GM18502 (cell line): ENCODE measurements around the gene AGPAT4.

Experiments
- ATAC-seq: cut with Tn5 transposase; IDR thresholded peaks from one replicate; pipeline ENCODE4 v1.9.1; 2021; ENCODE audit warnings: mild to moderate bottlenecking; ENCODE audit not compliant: unreplicated experiment, poor library complexity

Gene AGPAT4

GRCh38 chr6:161150136-161150535 is 123.7 kb downstream of the AGPAT4 start:
- no peak for ATAC-seq

GRCh38 chr6:161143663-161144430 is 130.0 kb downstream of the AGPAT4 start:
- ATAC-seq = no peak

GRCh38 chr6:161142957-161143296 is 130.9 kb downstream of the AGPAT4 start:
- no peak for ATAC-seq

- no peak for ATAC-seq
Observed at GRCh38 chr6:161141173-161141572, 132.7 kb downstream of the AGPAT4 start.

GRCh38 chr6:161140554-161140875 is 133.3 kb downstream of the AGPAT4 start:
- ATAC-seq = no peak

GRCh38 chr6:161139766-161140553 is 133.9 kb downstream of the AGPAT4 start:
- no peak for ATAC-seq

- no peak for ATAC-seq
Observed at GRCh38 chr6:161139304-161139765, 134.5 kb downstream of the AGPAT4 start.

- ATAC-seq = no peak
Observed at GRCh38 chr6:161138543-161139303, 135.1 kb downstream of the AGPAT4 start.

GRCh38 chr6:161137839-161138542 is 135.9 kb downstream of the AGPAT4 start:
- no peak for ATAC-seq

GRCh38 chr6:161137320-161137719 is 136.5 kb downstream of the AGPAT4 start:
- ATAC-seq = no peak

GRCh38 chr6:161136655-161137054 is 137.2 kb downstream of the AGPAT4 start:
- ATAC-seq = no peak

- peak; percentile 53 for ATAC-seq
Observed at GRCh38 chr6:161135695-161136591, 137.9 kb downstream of the AGPAT4 start.

GRCh38 chr6:161134550-161135298 is 139.1 kb downstream of the AGPAT4 start:
- no peak for ATAC-seq

GRCh38 chr6:161133963-161134362 is 139.9 kb downstream of the AGPAT4 start:
- no peak for ATAC-seq

- no peak for ATAC-seq
Observed at GRCh38 chr6:161132384-161132783, 141.5 kb downstream of the AGPAT4 start.

- ATAC-seq = no peak
Observed at GRCh38 chr6:161130967-161131766, 142.7 kb downstream of the AGPAT4 start.

GRCh38 chr6:161130541-161130940 is 143.3 kb downstream of the AGPAT4 start:
- ATAC-seq = no peak

GRCh38 chr6:161128680-161129196 is 145.1 kb downstream of the AGPAT4 start:
- ATAC-seq = no peak
